Breast epithelium (tissue), 3 donors: ENCODE measurements around the gene MFAP3L.

Experiments
- CTCF ChIP-seq, 3 donors: fragments of 450-650 bp; IDR thresholded peaks; one replicate each; pipeline ENCODE4 v1.5.1; 2016 to 2017; ENCODE audit warnings: antibody characterized with exemption in 3 of 3, mild to moderate bottlenecking in 3 of 3, moderate library complexity in 3 of 3
- POLR2A ChIP-seq: fragments of 450-650 bp; IDR thresholded peaks from one replicate; pipeline ENCODE4 v1.6.1; 2016; ENCODE audit warnings: antibody characterized with exemption, mild to moderate bottlenecking, moderate library complexity
- POLR2AphosphoS5 ChIP-seq, 3 donors: sonication (generic); formaldehyde crosslinking; IDR thresholded peaks; one replicate each; pipeline ENCODE4 v1.6.1; 2017; ENCODE audit warnings: antibody characterized with exemption in 3 of 3

- TF ChIP-seq CTCF (IDR thresholded peaks at IDR 0.05) (no peak), POLR2AphosphoS5 (IDR thresholded peaks at IDR 0.05) (no peak), POLR2A (no peak)
Measured at GRCh38 chr4:169984173-169984572, 42.0 kb downstream of the MFAP3L start.
